K562 (cell line): ENCODE results near the gene DNAH17. TPM values are rescaled to one million over a fixed set of nuclear protein-coding genes. Genes with fewer than 3 reads are reported as not detected.

Experiments used
- ATAC-seq: fragments of 200-7000 bp; cut with Tn5 transposase; 3 replicates; pipeline ENCODE4 v1.9.1; 2020; ENCODE audit warnings: moderate library complexity
- BruUV-seq: library from RNA; stranded (reverse); fragments of 400-500 nt; replicated peaks from 2 replicates; lab custom pipeline; 2021; lab: Mats Ljungman, UMichigan
- CTCF ChIA-PET: fragments of 300-600 bp; formaldehyde crosslinking; extraction: SDS; loops from one replicate; lab custom pipeline; 2021; ENCODE audit warnings: low intra/inter-chr PET ratio; lab: Yijun Ruan, JAX
- POLR2A ChIA-PET: fragments of 300-600, 350-650 bp; sonication (Branson Sonifier 250); formaldehyde crosslinking; extraction: SDS; loops from one replicate; lab custom pipeline; 2021; ENCODE audit warnings: antibody characterized with exemption, inconsistent platforms; lab: Yijun Ruan, JAX
- DNase-seq, 4 experiments: peaks; one replicate each; pipeline versions ENCODE4 v3.0.0 to v3.0.0-alpha.2; 2011 to 2018; ENCODE audit warnings: low spot score in 3 of 4, mixed read lengths in 3 of 4; ENCODE audit errors: extremely low read depth in 1 of 4
- FAIRE-seq: peaks from 2 replicates; lab custom pipeline; 2011; peaks lifted over from hg19 to GRCh38; lab: Jason Lieb, UNC
- H2AFZ ChIP-seq: 2 replicates; pipeline ENCODE4 v1.6.0; 2011; ENCODE audit warnings: low read depth, low read length, control low read depth, inconsistent platforms
- H3K27ac ChIP-seq: fragments of 200-600 bp; 3 replicates; pipeline ENCODE4 v1.8.0; 2011; ENCODE audit warnings: low read depth, mild to moderate bottlenecking, control low read depth, inconsistent platforms, low read length, moderate library complexity, mixed read lengths; ENCODE audit errors: extremely low read depth
- H3K27me3 ChIP-seq, 2 experiments: fragments of 300-600 bp in 1 of 2; 2 replicates in 1 of 2; 3 replicates in 1 of 2; pipeline versions ENCODE4 v1.6.0 to v1.8.0; 2011; ENCODE audit warnings: inconsistent platforms in 2 of 2, low read length in 2 of 2, mild to moderate bottlenecking in 1 of 2, mixed read lengths in 1 of 2, moderate library complexity in 1 of 2; ENCODE audit not compliant: control insufficient read depth in 2 of 2, insufficient read depth in 2 of 2
- H3K36me3 ChIP-seq: fragments of 300-600 bp; 3 replicates; pipeline ENCODE4 v1.8.0; 2011; ENCODE audit warnings: mild to moderate bottlenecking, low read length, inconsistent platforms; ENCODE audit not compliant: control insufficient read depth, insufficient read depth
- H3K4me1 ChIP-seq, 2 experiments: fragments of 200-600 bp in 1 of 2; replicated peaks in 1 of 2; 2 replicates in 1 of 2; 3 replicates in 1 of 2; pipeline versions ENCODE4 v1.5.1 to v1.8.0; 2011; ENCODE audit warnings: inconsistent platforms in 2 of 2, low read length in 2 of 2, mild to moderate bottlenecking in 1 of 2, mixed read lengths in 1 of 2, moderate library complexity in 1 of 2; ENCODE audit not compliant: control insufficient read depth in 2 of 2, insufficient read depth in 2 of 2
- H3K4me2 ChIP-seq: 2 replicates; pipeline ENCODE4 v1.6.1; 2011; ENCODE audit warnings: low read length, control low read depth, inconsistent platforms, mixed read lengths; ENCODE audit not compliant: insufficient read depth
- H3K4me3 ChIP-seq: fragments of 200-600 bp; sonication (generic), shearing (Covaris generic); 2 replicates; pipeline ENCODE4 v1.5.1; 2016; ENCODE audit warnings: control low read depth, inconsistent platforms
- H3K79me2 ChIP-seq: fragments of 200-600 bp; 3 replicates; pipeline ENCODE4 v1.8.0; 2011; ENCODE audit warnings: low read length, inconsistent platforms; ENCODE audit not compliant: control insufficient read depth, insufficient read depth
- H3K9ac ChIP-seq, 2 experiments: 2 replicates each; pipeline versions ENCODE4 v1.6.0 to v1.6.1; 2011; ENCODE audit warnings: low read depth in 2 of 2, low read length in 2 of 2, control low read depth in 1 of 2, inconsistent platforms in 1 of 2, mild to moderate bottlenecking in 1 of 2, mixed read lengths in 1 of 2; ENCODE audit not compliant: insufficient read depth in 1 of 2
- H3K9me1 ChIP-seq: one replicate; pipeline ENCODE4 v1.6.0; 2011; ENCODE audit warnings: inconsistent platforms, mild to moderate bottlenecking, low read length, moderate library complexity; ENCODE audit not compliant: control insufficient read depth, insufficient read depth
- H3K9me3 ChIP-seq: replicated peaks from 2 replicates; pipeline ENCODE4 v1.5.1; 2011; ENCODE audit warnings: low read depth, low read length, inconsistent platforms; ENCODE audit not compliant: control insufficient read depth, insufficient read depth
- H4K20me1 ChIP-seq: replicated peaks from 2 replicates; pipeline ENCODE4 v1.6.1; 2011; ENCODE audit warnings: low read length, inconsistent platforms, mixed read lengths; ENCODE audit not compliant: control insufficient read depth, insufficient read depth
- CBX3 ChIP-seq, 2 experiments: IDR thresholded peaks; 1 replicate in 1 of 2; 2 replicates in 1 of 2; pipeline ENCODE4 v1.6.1; 2012; ENCODE audit warnings: inconsistent platforms in 2 of 2, low read length in 2 of 2, borderline replicate concordance in 1 of 2, control low read depth in 1 of 2
- E2F6 ChIP-seq, 2 experiments: IDR thresholded peaks; 2 replicates each; pipeline ENCODE4 v1.6.1; 2011; ENCODE audit warnings: borderline replicate concordance in 1 of 2, control low read depth in 1 of 2, low read depth in 1 of 2, low read length in 1 of 2, mild to moderate bottlenecking in 1 of 2, mixed read lengths in 1 of 2, moderate library complexity in 1 of 2; ENCODE audit not compliant: insufficient read depth in 1 of 2, insufficient read length in 1 of 2, poor library complexity in 1 of 2, severe bottlenecking in 1 of 2; ENCODE audit errors: extremely low read depth in 1 of 2
- NFIX ChIP-seq: fragments of 250-450 bp; sonication (Bioruptor Pico); IDR thresholded peaks from 2 replicates; pipeline ENCODE4 v1.4.0; 2020; ENCODE audit warnings: low read depth, mild to moderate bottlenecking, moderate library complexity
- RBM22 ChIP-seq: fragments of 200-400 bp; formaldehyde crosslinking; IDR thresholded peaks from 2 replicates; pipeline ENCODE4 v1.6.1; 2018; ENCODE audit warnings: low read length, low read depth; ENCODE audit not compliant: poor library complexity, severe bottlenecking
- whole genome bisulfite sequencing: fragments of 100-300 bp; shearing (Covaris generic); methylation state at CpG from one replicate; pipeline ENCODE4 v1.1.6; 2016; ENCODE audit warnings: low coverage, mixed read lengths; ENCODE audit not compliant: insufficient coverage; ENCODE audit errors: missing lambda C conversion rate; 5-methylcytosine and 5-hydroxymethylcytosine counted together
- in situ Hi-C: fragments of 300-500 bp; cut with MboI; formaldehyde crosslinking; loops from 4 replicates; pipeline ENCODE4 v1.15.0; 2018; ENCODE audit warnings: inconsistent platforms, mixed read lengths
- intact Hi-C: fragments of 100-400 bp; cut with micrococcal nuclease; formaldehyde crosslinking; loops from 2 replicates; pipeline ENCODE4 v1.14.2; 2022
- polyA plus RNA-seq, 8 experiments: library from polyadenylated mRNA; depleted of rRNA in 4 of 8; stranded (reverse) in 5 of 8; unstranded in 3 of 8; fragments of >200 nt; fragmentation: Nextera tagmentation in 2 of 8; fragmentation: Illumina TruSeq in 1 of 8; extraction: Ambion mirVana in 2 of 8; extraction: Trizol in 1 of 8; gene quantifications; 2 replicates each; pipeline versions ENCODE4 v1.2.1 to v1.2.3, GENCODE V29; 2011 to 2014; ENCODE audit warnings: inconsistent platforms in 1 of 8, missing spikeins in 1 of 8
- total RNA-seq, 7 experiments: library from RNA; depleted of rRNA in 6 of 7; stranded (reverse); fragments of >200 nt in 6 of 7; fragmentation: Illumina TruSeq in 2 of 7; extraction: Trizol in 2 of 7; gene quantifications; 2 replicates each; pipeline versions ENCODE4 v1.2.1 to v1.2.3, GENCODE V29; 2011 to 2021; ENCODE audit warnings: low replicate concordance in 1 of 7

The DNAH17 gene
- total and polyA plus RNA-seq, 9 of the 15 experiments (the other 6 are each of a cell fraction or from before 2014, with no cell fraction given): under 0.01 to 0.06 (median 0.03) TPM; not detected in 5

DNA sequence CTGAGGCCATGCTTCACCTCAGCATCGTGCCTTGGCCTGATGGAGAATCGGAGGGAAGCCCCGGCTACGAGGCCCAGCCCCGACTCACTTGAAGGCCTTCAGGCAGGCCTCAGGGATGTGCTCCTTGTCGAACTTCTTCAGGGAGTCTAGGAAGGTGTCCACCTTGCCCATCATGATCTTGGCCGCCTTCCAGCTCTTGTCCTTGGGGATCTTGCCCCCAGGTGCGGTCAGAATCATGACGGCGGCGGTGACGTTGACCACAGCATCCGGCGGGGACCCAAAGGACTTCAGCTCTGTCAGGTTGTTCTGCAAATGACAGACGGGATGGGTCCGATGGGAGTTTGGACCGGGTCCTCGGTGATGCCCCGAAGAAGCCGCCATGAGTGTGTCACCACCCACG is 117.5 kb downstream of the DNAH17 start:
- H3K4me2 ChIP-seq: no peak overlapping the region
- DNase-seq: no peak
- H3K36me3 ChIP-seq: no peaks in the 10 kb centered on the region
- H2AFZ ChIP-seq: no peak overlapping the region
- FAIRE-seq: no peak
- POLR2A ChIA-PET: interaction anchor here (0.6 to 1.0 kb wide), 2 partner anchors 25 to 27 kb away, joined by 4 to 5 read pairs; no protein-coding TSS in a partner anchor
- H4K20me1 ChIP-seq: no peaks in the 10 kb centered on the region
- H3K9ac ChIP-seq: 0 out of 4 replicates have a peak overlapping the region, but pooled peaks of 1 of the 2 experiments have one; percentile 38
- peaks cover 0 to 10% of the 10 kb centered on the region in 2 experiments; a peak in 2 of 5 replicates for H3K4me1 ChIP-seq
- ATAC-seq: no peak; the same call in 2 of the 3 replicates
- peaks cover 55 to 88% of the 10 kb centered on the region in 2 experiments for H3K27me3 ChIP-seq
- no peak overlapping the region for H3K27ac ChIP-seq
- no peaks in the 10 kb centered on the region for H3K9me1 ChIP-seq
- H3K4me3 ChIP-seq: no peak overlapping the region
- no peaks in the 10 kb centered on the region for H3K79me2 ChIP-seq
- CTCF ChIA-PET: no interaction called here
- 6% methylated on average over 21 of the region's 21 CpGs for WGBS
- TF ChIP-seq NFIX (CRISPR knock-in tag): no peak
- TF ChIP-seq CBX3 (IDR thresholded peaks at IDR 0.05; ENCODE audit: borderline replicate concordance in 1 of 2, low read length in 2 of 2): no peak
- no peak for TF ChIP-seq RBM22
- peak in 1 of 2 experiments; percentile 23 for TF ChIP-seq E2F6 (IDR thresholded peaks at IDR 0.05; ENCODE audit: borderline replicate concordance in 1 of 2, extremely low read depth in 1 of 2, insufficient read depth in 1 of 2, insufficient read length in 1 of 2, low read depth in 1 of 2, low read length in 1 of 2, poor library complexity in 1 of 2, severe bottlenecking in 1 of 2)
- intact Hi-C loops: no loop called here
- no peaks in the 10 kb centered on the region for H3K9me3 ChIP-seq
- no TSS peak for BruUV-seq
- in situ Hi-C loops: no loop called here
